Measurements from ENCODE around the gene CYB5R3.
A peak's percentile ranks its signal among the peaks of the same experiment; 100 is the strongest.
"Not testable (repeated sequence)": the region's sequence is repeated elsewhere in the genome, so short reads cannot be mapped to it uniquely, and the experiment has no call there.

The CYB5R3 gene

DNA sequence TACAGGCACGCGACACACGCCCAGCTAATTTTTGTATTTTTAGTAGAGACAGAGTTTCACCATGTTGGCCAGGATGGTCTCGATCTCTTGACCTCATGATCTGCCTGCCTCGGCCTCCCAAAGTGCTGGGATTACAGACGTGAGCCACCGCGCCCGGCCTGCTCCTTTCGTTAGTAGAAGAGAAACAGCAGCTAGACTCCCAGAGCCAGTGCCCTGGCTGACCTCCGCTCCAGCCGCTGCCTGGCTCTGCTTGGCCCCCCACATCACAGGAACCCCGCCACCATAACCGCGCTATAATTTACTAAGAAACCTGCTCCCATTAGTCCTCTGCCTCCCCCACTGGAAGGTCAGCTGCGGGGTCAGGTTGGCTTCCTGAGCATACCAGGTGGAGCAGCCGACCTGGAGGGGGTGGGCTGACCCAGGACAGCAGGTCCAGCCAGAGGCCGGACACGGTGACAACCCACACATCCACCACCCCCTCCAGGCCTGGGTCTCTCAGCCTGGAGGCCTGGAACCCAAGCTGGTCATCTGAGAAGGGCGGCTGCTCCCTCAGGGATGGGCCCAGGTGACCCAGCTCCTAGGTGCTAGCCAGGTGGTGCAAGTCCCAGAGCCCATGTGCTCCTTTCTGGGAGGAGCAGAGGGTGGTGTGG, 27.0 kb downstream of the CYB5R3 start:
- DNase-seq = no peak

GRCh38 chr22:42621505-42622002, 27.6 kb downstream of the CYB5R3 start:
- no peak for DNase-seq

DNA sequence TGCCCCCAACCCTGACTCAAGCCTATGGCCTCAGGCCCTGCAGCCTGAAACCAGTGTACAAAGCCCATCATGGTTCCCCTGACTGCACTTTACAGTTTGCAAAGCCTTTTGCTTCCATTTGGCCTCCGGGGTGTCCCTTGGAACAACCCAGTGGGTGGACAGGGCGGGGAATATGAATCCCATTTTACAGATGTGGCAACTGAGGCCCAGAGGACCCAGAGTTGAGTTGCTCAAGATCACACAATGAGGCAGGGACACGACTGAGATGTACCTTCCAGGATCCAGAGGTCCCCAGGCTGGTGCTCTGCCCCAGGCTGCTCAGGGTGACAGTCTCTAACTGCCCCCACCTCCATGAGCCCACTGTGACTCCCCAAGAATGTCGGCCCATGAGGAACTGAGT, 29.1 kb downstream of the CYB5R3 start:
- no peak for DNase-seq

GRCh38 chr22:42619261-42620063, 29.7 kb downstream of the CYB5R3 start:
- DNase-seq = no peak

DNA sequence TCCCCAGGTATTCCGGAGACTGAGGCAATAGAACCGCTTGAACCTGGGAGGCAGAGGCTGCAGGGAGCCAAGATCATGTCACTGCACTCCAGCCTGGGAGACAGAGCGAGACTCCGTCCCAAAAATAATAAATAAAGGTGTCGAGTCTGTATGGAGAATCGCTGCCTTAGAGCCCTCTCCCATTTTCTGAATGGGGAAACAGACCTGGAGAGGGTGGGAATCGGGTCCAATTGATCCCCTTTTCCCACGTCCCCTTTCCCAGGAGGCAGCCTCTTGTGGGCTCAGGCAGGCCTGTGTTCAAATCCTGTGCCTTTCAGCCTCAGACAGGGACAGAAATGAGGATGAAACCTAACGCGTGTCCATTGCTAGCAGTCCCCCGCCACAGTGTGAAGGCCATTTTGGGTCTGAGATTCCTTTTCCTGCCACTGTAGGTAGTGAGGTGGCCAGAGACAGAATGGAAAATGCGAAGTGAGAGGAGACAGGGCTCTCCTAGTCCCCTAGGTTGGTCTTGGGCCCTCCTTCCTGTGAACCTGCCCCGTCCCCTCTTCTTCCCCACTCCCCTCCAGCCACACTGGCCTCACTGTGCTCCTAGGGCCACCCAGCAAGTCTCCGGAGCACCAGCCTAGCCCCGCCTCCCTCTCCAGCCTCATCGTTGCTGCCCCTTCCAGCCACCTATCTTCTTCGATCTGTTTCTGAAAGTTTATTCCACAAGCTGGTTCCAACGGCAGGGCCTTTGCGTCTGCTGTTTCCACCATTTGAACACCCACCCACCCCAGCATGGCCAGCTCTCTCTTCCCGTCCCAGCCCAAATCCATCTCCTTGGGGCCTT, 31.8 kb downstream of the CYB5R3 start:
- no peak for DNase-seq

DNA sequence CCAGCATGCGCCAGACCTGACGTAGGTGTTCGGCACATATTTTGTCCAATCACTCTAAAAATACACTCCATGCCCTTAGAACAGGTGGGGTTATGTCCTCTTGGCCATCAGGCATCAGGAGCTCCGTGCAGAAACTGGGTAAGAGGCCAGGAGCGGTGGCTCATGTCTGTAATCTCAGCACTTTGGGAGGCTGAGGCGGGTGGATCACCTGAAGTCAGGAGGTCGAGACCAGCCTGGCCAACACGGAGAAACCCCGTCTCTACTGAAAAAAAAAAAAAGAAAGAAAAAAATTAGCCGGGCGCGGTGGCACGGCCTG, 33.4 kb downstream of the CYB5R3 start:
- not testable (repeated sequence) for DNase-seq

GRCh38 chr22:42615092-42615859, 33.9 kb downstream of the CYB5R3 start:
- DNase-seq = peak; percentile 82 to 97

- peak; percentile 86 to 90 for DNase-seq
Measured at GRCh38 chr22:42614312-42615091, 34.7 kb downstream of the CYB5R3 start, which contains the start of gene POLDIP3. TSS of gene POLDIP3 (minus strand) at chr22:42614883. CDS start at chr22:42614857, 26 bp downstream.

DNA sequence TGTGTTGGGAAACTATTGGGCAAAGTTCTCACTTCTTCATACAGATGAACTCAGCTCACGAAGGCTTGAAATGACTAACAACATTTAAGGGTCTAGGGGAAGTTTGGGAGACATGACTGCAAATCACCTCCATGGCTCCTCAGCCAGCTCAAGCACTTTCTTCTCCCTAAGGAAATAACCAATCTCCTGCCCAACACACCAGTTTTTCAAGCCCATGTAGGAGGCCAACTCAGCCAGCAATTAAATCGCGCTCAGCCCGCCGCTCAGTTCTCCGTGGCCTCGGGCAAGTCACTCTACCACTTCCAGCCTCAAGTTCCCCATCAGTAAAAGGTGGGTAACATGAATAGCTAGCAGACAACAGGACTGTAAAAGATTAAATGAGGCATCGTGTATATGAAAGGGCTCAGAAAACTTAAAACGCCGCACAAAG, 35.3 kb downstream of the CYB5R3 start:
- peak in 1 of 2 experiments; percentile 27 for DNase-seq

GRCh38 chr22:42612336-42612735, 36.9 kb downstream of the CYB5R3 start:
- no peak for DNase-seq

DNA sequence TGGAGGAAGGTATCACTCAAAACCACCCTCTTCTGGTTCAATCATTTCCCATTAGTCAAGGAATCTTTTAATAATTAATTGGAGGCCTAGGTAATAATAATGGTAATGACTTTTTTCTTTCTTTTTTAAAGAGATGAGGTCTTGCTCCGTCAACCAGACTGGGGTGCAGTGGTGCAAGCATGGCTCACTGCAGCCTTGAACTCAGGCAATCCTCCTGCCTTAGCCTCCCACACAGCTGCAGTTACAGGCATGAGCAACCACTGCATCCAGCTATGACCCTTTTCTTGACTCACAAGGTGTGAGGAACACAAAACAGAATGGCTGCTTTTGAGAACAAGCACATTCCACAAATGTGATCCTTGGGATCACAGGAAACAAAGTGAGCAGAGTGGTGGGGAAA, 38.1 kb downstream of the CYB5R3 start:
- no peak for DNase-seq

DNA sequence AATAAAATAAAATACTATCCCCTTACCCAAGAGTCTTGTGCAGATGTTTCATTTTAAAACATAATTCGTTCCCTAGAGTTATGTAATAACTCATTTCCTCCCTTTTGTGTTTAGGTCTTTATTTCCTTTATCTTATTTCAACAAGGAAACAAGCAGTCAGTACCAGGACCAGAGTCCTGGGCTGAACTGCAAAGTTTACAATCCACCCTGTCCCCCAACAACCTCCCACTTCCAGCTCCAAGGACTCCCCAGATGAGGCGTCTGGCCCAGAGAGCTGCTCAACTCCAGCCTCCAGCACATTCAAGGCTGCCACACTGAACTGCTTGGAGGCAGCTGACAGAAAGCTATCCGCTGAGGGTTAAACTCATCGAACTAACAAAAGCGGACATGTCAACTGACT, 39.0 kb downstream of the CYB5R3 start:
- DNase-seq = no peak

DNA sequence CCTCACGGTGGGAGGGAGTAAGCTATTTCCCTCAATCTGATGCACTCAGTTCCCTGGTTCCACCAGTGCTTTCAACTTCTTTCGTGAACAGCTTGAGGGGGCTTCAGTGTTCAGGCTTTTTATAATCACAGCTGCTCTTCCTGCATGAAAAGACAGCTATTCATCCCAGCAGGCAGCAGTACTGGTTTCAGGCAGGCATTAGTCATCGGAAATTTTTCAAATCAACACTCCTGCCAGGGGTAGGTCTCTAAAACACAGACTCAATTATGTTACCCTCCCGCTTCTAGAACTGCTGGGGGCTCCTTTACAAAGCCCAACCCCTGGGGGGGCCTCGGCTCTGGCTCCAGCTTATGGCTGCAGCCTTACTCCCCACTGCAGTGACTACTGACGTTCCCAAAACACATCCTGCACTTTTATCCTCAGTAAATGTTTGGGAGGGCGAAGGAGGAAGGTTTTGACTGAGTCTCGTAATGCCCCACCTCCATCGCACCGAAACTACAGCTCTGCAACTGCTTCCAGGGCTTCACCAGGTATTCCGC, 40.3 kb downstream of the CYB5R3 start:
- no peak for DNase-seq

GRCh38 chr22:42608136-42608822, 40.9 kb downstream of the CYB5R3 start:
- no peak for DNase-seq

DNA sequence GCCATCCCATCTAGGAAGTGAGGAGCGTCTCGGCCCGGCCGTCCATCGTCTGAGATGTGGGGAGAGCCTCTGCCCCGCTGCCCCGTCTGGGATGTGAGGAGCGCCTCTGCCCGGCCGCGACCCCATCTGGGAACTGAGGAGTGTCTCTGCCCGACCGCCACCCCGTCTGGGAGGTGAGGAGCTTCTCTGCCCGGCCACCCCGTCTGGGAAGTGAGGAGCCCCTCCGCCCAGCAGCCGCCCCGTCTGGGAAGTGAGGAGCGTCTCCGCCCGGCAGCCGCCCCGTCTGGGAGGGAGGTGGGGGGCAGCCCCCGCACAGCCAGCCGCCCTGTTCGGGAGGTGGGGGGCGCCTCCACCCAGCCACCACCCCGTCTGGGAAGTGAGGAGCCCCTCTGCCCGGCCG, 41.6 kb downstream of the CYB5R3 start:
- DNase-seq = not testable (repeated sequence)

DNA sequence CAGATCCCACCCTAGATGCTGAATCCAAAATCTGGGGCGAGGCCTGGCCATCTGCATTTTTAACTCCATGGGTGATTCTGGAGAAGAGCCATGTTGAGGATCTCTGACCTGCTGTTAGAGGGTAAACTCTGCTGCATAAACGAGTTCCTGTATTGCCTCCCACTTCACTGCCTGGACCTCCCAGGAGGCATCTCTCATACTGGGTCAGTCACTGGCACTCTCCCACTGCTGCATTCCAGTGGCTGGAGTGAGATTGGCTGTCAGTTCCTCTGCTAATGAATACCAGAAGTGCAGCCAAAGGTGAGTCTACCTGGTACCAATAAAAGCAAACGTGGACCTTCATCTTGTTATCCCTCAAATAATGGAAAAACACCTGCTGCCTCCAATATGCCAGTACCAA, 44.8 kb downstream of the CYB5R3 start:
- DNase-seq = no peak

GRCh38 chr22:42603427-42603826, 45.8 kb downstream of the CYB5R3 start:
- no peak for DNase-seq

DNA sequence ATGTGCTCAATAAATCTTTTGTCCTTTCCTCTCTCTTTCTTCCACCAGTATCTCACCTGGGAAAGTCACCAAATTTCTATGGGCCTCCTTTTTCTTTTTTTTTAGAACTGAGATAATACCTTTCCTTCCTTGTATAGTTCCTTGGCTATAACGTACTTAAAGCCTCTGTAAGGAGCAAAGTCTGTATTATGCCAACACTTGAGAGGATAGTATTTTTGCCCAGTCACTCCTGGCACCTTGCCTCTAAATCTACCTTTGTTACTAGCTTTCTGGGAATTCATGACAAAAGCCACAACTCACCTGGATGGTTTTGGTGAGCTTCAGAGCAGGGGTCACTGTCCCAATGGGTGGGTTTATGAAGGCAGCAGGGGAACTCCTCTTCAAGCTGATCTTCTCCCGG, 46.7 kb downstream of the CYB5R3 start:
- no peak for DNase-seq

- DNase-seq = no peak
Measured at GRCh38 chr22:42601879-42602465, 47.2 kb downstream of the CYB5R3 start.

- DNase-seq = no peak
Measured at GRCh38 chr22:42596863-42597530, 52.2 kb downstream of the CYB5R3 start.
